ENCODE data around the gene HEBP1. TPM values are rescaled to one million over a fixed set of nuclear protein-coding genes. Genes with fewer than 3 reads are reported as not detected.
A peak's percentile ranks its signal among the peaks of the same experiment; 100 is the strongest.

HEBP1 gene
- total and polyA plus RNA-seq, 7 donors, result 32.1 to 85.8 (median 44.9) TPM

DNA sequence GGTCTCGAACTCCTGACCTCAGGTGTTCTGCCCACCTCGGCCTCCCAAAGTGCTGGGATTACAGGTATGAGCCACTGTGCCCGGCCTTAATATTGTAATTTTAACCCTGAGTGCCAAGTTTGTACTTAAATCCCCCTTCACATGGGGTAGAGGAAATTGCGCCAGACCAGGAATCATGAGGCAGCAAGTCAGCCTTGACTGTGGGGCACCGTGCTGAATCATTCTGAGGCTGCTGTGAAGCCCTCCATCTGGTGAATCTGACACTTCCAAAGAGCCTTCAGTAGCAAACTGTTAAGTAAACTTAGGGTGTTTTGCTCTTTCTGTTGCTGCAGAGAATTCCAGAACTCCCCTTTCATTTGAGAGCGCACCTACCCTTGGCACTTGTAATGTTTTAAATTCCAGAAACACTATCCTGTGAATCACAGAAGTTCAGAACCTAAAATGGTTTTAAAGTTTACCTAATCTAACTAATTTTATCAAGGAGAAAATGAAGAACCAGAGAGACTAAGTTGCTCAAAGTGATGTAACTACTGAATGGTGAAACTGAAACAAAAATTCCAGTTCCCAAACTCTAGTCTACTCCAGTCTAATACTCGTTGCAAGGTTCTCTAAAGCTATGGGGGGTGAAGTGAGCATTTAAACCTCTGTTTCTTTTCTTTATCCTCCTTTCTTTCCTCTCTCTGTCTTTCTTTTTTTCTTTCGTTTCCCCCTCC lies 7.5 kb downstream of the HEBP1 start:
- peaks cover 0 to 18% (median 8%) of the 10 kb centered on the region in 4 donors for H3K36me3 ChIP-seq
- TF ChIP-seq, protein P1, sequence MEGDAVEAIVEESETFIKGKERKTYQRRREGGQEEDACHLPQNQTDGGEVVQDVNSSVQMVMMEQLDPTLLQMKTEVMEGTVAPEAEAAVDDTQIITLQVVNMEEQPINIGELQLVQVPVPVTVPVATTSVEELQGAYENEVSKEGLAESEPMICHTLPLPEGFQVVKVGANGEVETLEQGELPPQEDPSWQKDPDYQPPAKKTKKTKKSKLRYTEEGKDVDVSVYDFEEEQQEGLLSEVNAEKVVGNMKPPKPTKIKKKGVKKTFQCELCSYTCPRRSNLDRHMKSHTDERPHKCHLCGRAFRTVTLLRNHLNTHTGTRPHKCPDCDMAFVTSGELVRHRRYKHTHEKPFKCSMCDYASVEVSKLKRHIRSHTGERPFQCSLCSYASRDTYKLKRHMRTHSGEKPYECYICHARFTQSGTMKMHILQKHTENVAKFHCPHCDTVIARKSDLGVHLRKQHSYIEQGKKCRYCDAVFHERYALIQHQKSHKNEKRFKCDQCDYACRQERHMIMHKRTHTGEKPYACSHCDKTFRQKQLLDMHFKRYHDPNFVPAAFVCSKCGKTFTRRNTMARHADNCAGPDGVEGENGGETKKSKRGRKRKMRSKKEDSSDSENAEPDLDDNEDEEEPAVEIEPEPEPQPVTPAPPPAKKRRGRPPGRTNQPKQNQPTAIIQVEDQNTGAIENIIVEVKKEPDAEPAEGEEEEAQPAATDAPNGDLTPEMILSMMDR (IDR thresholded peaks at IDR 0.05), result no peak
- TF ChIP-seq POLR2AphosphoS5 (IDR thresholded peaks at IDR 0.05) (peak in 2 of 4 donors; percentile 26 to 50), POLR2A (IDR thresholded peaks at IDR 0.05) (no peak), EP300 (IDR thresholded peaks at IDR 0.05) (no peak)
- H3K27me3 ChIP-seq, result no peaks in the 10 kb centered on the region
- H3K27ac ChIP-seq, result peak overlapping the region; percentile 57 to 81 (median 63)
- WGBS, 2 donors, result 50 to 78% methylated on average over 8 of the region's 8 CpGs
- peak overlapping the region in 2 of 4 donors; percentile 11 to 16 for H3K4me3 ChIP-seq
- DNase-seq, result peak; percentile 87
- intact Hi-C loops (cut with DNase I), result no loop called here
- no peaks in the 10 kb centered on the region for H3K9me3 ChIP-seq
- H3K4me1 ChIP-seq, result peaks cover 0 to 34% (median 15%) of the 10 kb centered on the region in 4 donors

DNA sequence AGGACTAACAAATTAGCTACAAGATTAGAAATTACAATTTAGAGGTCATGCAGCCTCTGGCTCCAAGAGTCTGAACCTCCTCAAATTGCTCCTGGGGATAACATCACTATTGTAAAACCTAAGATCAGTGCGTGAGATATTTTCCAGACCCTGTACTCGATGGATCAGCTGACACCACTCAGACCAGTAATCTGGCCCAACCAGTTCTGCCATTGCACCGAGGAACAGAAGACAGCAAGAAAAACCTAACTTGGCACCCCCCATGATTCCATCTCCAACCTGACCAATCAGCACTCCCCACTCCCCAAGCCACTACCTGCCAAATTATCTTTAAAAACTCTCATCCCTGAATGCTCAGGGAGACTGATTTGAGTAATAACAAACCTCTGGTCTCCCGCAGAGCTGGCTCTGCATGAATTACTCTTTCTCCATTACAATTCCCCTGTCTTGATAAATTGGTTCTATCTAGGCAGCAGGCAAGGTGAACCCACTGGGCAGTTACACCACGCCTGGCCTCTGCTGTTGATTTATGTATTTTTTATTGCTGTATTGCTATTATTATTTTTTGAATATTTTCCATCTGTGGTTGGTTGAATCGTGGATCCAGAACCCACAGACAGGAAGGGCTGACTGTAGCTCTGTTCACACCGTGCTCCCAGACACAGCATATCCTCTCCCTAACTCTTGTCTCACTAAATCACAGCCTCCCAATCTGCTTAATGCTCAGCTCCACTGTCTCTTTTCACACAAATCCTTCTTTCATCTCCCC lies 9.2 kb downstream of the HEBP1 start:
- H3K9me3 ChIP-seq, result no peaks in the 10 kb centered on the region
- H3K36me3 ChIP-seq, result peaks cover 8 to 33% (median 14%) of the 10 kb centered on the region in 4 donors
- H3K27ac ChIP-seq, result no peak overlapping the region
- WGBS, 2 donors, result 48 to 62% methylated on average over 7 of the region's 7 CpGs
- peaks cover 0 to 26% (median 10%) of the 10 kb centered on the region in 4 donors for H3K4me1 ChIP-seq
- TF ChIP-seq POLR2A (IDR thresholded peaks at IDR 0.05) (no peak), EP300 (IDR thresholded peaks at IDR 0.05) (no peak), POLR2AphosphoS5 (IDR thresholded peaks at IDR 0.05) (no peak)
- TF ChIP-seq, protein P1 (IDR thresholded peaks at IDR 0.05), result no peak
- no peak for DNase-seq
- H3K4me3 ChIP-seq, result no peak overlapping the region
- no peaks in the 10 kb centered on the region for H3K27me3 ChIP-seq
- intact Hi-C loops (cut with DNase I), result no loop called here

DNA sequence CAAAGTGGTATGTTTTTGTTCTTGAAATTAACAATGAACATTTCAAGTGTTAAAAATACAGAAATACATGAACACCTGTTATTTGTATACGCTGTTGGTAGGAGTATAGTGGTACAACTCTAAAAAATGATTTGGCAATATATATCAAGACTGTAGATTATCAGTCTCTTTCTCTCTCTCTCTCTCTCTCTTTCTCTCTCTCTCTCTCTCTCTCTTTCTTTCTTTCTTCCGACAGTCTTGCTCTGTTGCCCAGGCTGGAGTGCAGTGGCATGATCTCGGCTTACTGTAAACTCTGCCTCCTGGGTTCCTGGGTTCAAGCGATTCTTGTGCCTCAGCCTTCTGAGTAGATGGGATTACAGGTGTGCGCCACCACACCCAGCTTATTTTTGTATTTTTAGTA lies 12.6 kb downstream of the HEBP1 start:
- H3K27ac ChIP-seq, result no peak overlapping the region
- TF ChIP-seq, protein P1 (IDR thresholded peaks at IDR 0.05), result no peak
- no peak for TF ChIP-seq EP300 (IDR thresholded peaks at IDR 0.05)
- no peak for TF ChIP-seq POLR2A (IDR thresholded peaks at IDR 0.05)
- TF ChIP-seq POLR2AphosphoS5 (IDR thresholded peaks at IDR 0.05), result no peak
- H3K4me3 ChIP-seq, result no peak overlapping the region
- intact Hi-C loops (cut with DNase I), result no loop called here
- no peak for DNase-seq
- H3K36me3 ChIP-seq, result peaks cover 10 to 46% (median 16%) of the 10 kb centered on the region in 4 donors
- H3K4me1 ChIP-seq, result peaks cover 0 to 15% (median 6%) of the 10 kb centered on the region in 4 donors
- H3K27me3 ChIP-seq, result no peaks in the 10 kb centered on the region
- 79 to 87% methylated on average over 5 of the region's 5 CpGs for WGBS, 2 donors
- H3K9me3 ChIP-seq, result no peaks in the 10 kb centered on the region

DNA sequence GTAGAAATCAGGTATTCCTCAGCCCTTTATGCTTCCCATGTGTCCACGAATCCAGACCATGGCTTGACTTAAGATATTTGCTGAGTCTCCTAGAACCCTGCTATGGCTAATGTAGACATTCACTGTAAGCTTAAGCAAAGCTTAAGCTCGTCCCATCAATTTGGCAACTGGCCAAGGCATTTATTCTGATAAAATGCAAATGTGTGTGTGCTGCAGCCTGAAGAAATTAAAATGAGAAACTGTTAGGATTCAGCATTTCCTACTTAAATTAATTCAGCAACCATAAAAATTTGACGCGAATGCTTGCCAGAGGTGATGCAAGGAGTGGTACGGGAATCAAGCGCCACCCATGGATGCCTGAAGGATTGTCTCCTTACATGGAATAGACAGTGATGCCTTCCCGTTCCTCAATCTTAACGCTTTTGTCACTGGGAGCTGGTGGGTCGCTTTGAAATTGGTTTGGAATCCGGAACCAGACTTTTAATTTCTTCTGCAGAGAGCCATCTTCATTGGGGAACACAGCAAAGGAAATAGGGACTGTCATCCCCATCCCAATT lies 13.2 kb downstream of the HEBP1 start:
- H3K4me3 ChIP-seq, result no peak overlapping the region
- no peaks in the 10 kb centered on the region for H3K27me3 ChIP-seq
- H3K36me3 ChIP-seq, result peaks cover 10 to 46% (median 16%) of the 10 kb centered on the region in 4 donors
- intact Hi-C loops (cut with DNase I), result no loop called here
- H3K27ac ChIP-seq, result no peak overlapping the region
- no peak for DNase-seq
- H3K4me1 ChIP-seq, result peaks cover 0 to 10% (median 5%) of the 10 kb centered on the region in 4 donors
- TF ChIP-seq, protein P1 (IDR thresholded peaks at IDR 0.05), result no peak
- TF ChIP-seq POLR2A (IDR thresholded peaks at IDR 0.05), result no peak
- no peak for TF ChIP-seq POLR2AphosphoS5 (IDR thresholded peaks at IDR 0.05)
- TF ChIP-seq EP300 (IDR thresholded peaks at IDR 0.05), result no peak
- 90 to 91% methylated on average over 10 of the region's 10 CpGs for WGBS, 2 donors
- H3K9me3 ChIP-seq, result no peaks in the 10 kb centered on the region

All from sigmoid colon (tissue), 7 donors.